Heart left ventricle (tissue), 13 donors: ENCODE measurements around the gene ECPAS.

Experiments used
- CTCF ChIP-seq, 12 donors: fragments of 200-600 bp; sonication (generic) in 4 of 12; IDR thresholded peaks; one replicate each; pipeline versions ENCODE4 v1.5.0 to v1.8.0; 2018 to 2022; ENCODE audit warnings: antibody characterized with exemption in 12 of 12, mild to moderate bottlenecking in 5 of 12
- POLR2A ChIP-seq, 2 donors: fragments of 450-650 bp; IDR thresholded peaks; one replicate each; pipeline ENCODE4 v1.6.1; 2017; ENCODE audit warnings: antibody characterized with exemption in 2 of 2, mild to moderate bottlenecking in 2 of 2, moderate library complexity in 2 of 2
- donor health status: ischemic (EF 13 %, LVEDD 7.1; RV severe dilation, severe dysfunction).
- donor health status: DM: no; HTN: yes; CAD: no.
- donor health status: DM: no; HTN: no; CAD: no.
- donor health status: ischemic (EF 25% LVEDD 6.9; RV normal size, moderate dysfunction).
- donor health status: ischemic (EF 25% LVEDD 5.7; RV mildly dilated, moderate dysfunction).
- donor health status: ischemic (EF 35%, LVEDD 5.7; RV mildly dilated, moderate dysfunction).
- donor health status: nonischemic (EF 11% LVEDD 7.7; RV severe dilation, severe dysfunction).
- donor health status: DM: yes; HTN: yes; CAD: no.
- donor health status: PGD.
- donor health status: ischemic (EF 29% LVEDD 5.4; RV normal size, mild dysfunction).
- donor health status: nonischemic (EF 23%, LVEDD 6.1; RV moderate dilation, normal function).

- TF ChIP-seq CTCF (IDR thresholded peaks at IDR 0.05) (no peak), POLR2A (IDR thresholded peaks at IDR 0.05) (no peak)
Measured at GRCh38 chr9:111455638-111456037, 28.5 kb downstream of the ECPAS start.
